WTC11 (cell line): ENCODE data around the gene ARHGEF33. TPM values are rescaled to one million over a fixed set of nuclear protein-coding genes. Genes with fewer than 3 reads are reported as not detected.

Experiments used
- ATAC-seq: fragments of 200-7000 bp; cut with Tn5 transposase; 2 replicates; pipeline ENCODE4 v1.10.0; 2021; ENCODE audit warnings: mild to moderate bottlenecking, moderate library complexity
- CTCF ChIA-PET: fragments of 300-600 bp; sonication (Branson Sonifier 250); formaldehyde crosslinking; loops from one replicate; lab custom pipeline; 2021; ENCODE audit warnings: antibody characterized with exemption; lab: Charles Lee
- POLR2A ChIA-PET: fragments of 350-600 bp; sonication (Branson Sonifier 250); formaldehyde crosslinking; loops from one replicate; lab custom pipeline; 2021; ENCODE audit warnings: antibody characterized with exemption; lab: Charles Lee
- DNase-seq: peaks from one replicate; pipeline ENCODE4 v3.0.0; 2021; ENCODE audit warnings: low spot score
- H3K27ac Mint-ChIP-seq: 2 replicates; pipeline ENCODE4 v1.8.0; 2021; ENCODE audit warnings: mixed read lengths
- H3K27me3 Mint-ChIP-seq: 2 replicates; pipeline ENCODE4 v1.8.0; 2021; ENCODE audit warnings: low read depth, mild to moderate bottlenecking, moderate library complexity, mixed read lengths
- H3K36me3 Mint-ChIP-seq: 2 replicates; pipeline ENCODE4 v1.8.0; 2021; ENCODE audit warnings: mixed read lengths
- H3K4me1 Mint-ChIP-seq: 2 replicates; pipeline ENCODE4 v1.8.0; 2022; ENCODE audit warnings: mixed read lengths
- H3K4me3 Mint-ChIP-seq: 2 replicates; pipeline ENCODE4 v1.8.0; 2021; ENCODE audit warnings: mild to moderate bottlenecking, moderate library complexity, mixed read lengths
- H3K9me3 Mint-ChIP-seq: 2 replicates; pipeline ENCODE4 v1.8.0; 2021; ENCODE audit warnings: mixed read lengths
- ATF1 ChIP-seq: sonication (generic); formaldehyde crosslinking; IDR thresholded peaks from 2 replicates; pipeline ENCODE4 v1.8.1; 2023; ENCODE audit warnings: mild to moderate bottlenecking, moderate library complexity, missing genetic modification reagents
- E2F4 ChIP-seq: sonication (generic); formaldehyde crosslinking; IDR thresholded peaks from 2 replicates; pipeline ENCODE4 v1.8.1; 2022; ENCODE audit warnings: low read depth, mild to moderate bottlenecking, moderate library complexity, missing genetic modification reagents, borderline replicate concordance
- E2F5 ChIP-seq: sonication (generic); formaldehyde crosslinking; IDR thresholded peaks from 2 replicates; pipeline ENCODE4 v1.8.1; 2022; ENCODE audit warnings: mild to moderate bottlenecking, moderate library complexity, missing genetic modification reagents
- ERG ChIP-seq: fragments of 250-450 bp; sonication (Bioruptor Pico); IDR thresholded peaks from 2 replicates; pipeline ENCODE4 v1.8.0; 2021; ENCODE audit warnings: mild to moderate bottlenecking
- ESRRA ChIP-seq: sonication (generic); formaldehyde crosslinking; IDR thresholded peaks from 2 replicates; pipeline ENCODE4 v1.8.1; 2022; ENCODE audit warnings: mild to moderate bottlenecking, missing genetic modification reagents, borderline replicate concordance
- GTF2I ChIP-seq: fragments of 250-450 bp; sonication (Bioruptor Pico); conservative IDR thresholded peaks from 2 replicates; pipeline ENCODE4 v1.4.0; 2021; ENCODE audit warnings: mild to moderate bottlenecking
- MXD4 ChIP-seq: fragments of 250-450 bp; sonication (Bioruptor Pico); IDR thresholded peaks from 2 replicates; pipeline ENCODE4 v1.8.0; 2021; ENCODE audit warnings: mild to moderate bottlenecking, moderate library complexity, borderline replicate concordance
- NFATC4 ChIP-seq: fragments of 250-450 bp; sonication (Bioruptor Pico); IDR thresholded peaks from 2 replicates; pipeline ENCODE4 v1.9.0; 2021; ENCODE audit warnings: mild to moderate bottlenecking
- NFYB ChIP-seq: sonication (generic); formaldehyde crosslinking; conservative IDR thresholded peaks from 2 replicates; pipeline ENCODE4 v1.8.0; 2022; ENCODE audit warnings: low read depth, missing genetic modification reagents
- RORB ChIP-seq: fragments of 250-450 bp; sonication (Bioruptor Pico); IDR thresholded peaks from 2 replicates; pipeline ENCODE4 v1.9.0; 2021; ENCODE audit warnings: mild to moderate bottlenecking
- SOX15 ChIP-seq: fragments of 250-450 bp; sonication (Bioruptor Pico); IDR thresholded peaks from 2 replicates; pipeline ENCODE4 v1.9.0; 2021; ENCODE audit warnings: mild to moderate bottlenecking
- SP1 ChIP-seq: sonication (generic); formaldehyde crosslinking; conservative IDR thresholded peaks from 2 replicates; pipeline ENCODE4 v1.8.1; 2022; ENCODE audit warnings: missing genetic modification reagents
- ZNF219 ChIP-seq: sonication (generic); formaldehyde crosslinking; IDR thresholded peaks from 2 replicates; pipeline ENCODE4 v1.8.0; 2023; ENCODE audit warnings: missing genetic modification reagents, mild to moderate bottlenecking, borderline replicate concordance
- ZNF263 ChIP-seq: sonication (generic); formaldehyde crosslinking; IDR thresholded peaks from 2 replicates; pipeline ENCODE4 v1.8.1; 2022; ENCODE audit warnings: low read depth, mild to moderate bottlenecking, moderate library complexity, missing genetic modification reagents
- ZNF281 ChIP-seq: sonication (generic); formaldehyde crosslinking; IDR thresholded peaks from 2 replicates; pipeline ENCODE4 v1.8.0; 2023; ENCODE audit warnings: mild to moderate bottlenecking, missing genetic modification reagents
- ZSCAN18 ChIP-seq: fragments of 250-450 bp; sonication (Bioruptor Pico); IDR thresholded peaks from 2 replicates; pipeline ENCODE4 v2.1.2; 2022; ENCODE audit warnings: mild to moderate bottlenecking, moderate library complexity
- total RNA-seq: library from RNA; stranded (reverse); gene quantifications from 3 replicates; pipeline ENCODE4 v1.2.3, GENCODE V29; 2021
- TF ChIP-seq, protein P1 (sequence below): sonication (generic); formaldehyde crosslinking; IDR thresholded peaks from 2 replicates; pipeline ENCODE4 v1.8.1; 2023; ENCODE audit warnings: mild to moderate bottlenecking, missing genetic modification reagents
- TF ChIP-seq, protein P2 (sequence below): sonication (generic); formaldehyde crosslinking; IDR thresholded peaks from 2 replicates; pipeline ENCODE4 v1.8.1; 2023; ENCODE audit warnings: mild to moderate bottlenecking, missing genetic modification reagents, borderline replicate concordance

Gene ARHGEF33
- total RNA-seq, 1 experiment from 2014 or later = 0.42 TPM

- CTCF ChIA-PET = no interaction called here
- Mint-ChIP-seq H3K9me3 (no peaks in the 10 kb centered on the region), H3K4me3 (no peak overlapping the region), H3K36me3 (peaks cover 36% of the 10 kb centered on the region), H3K4me1 (no peaks in the 10 kb centered on the region), H3K27me3 (no peaks in the 10 kb centered on the region), H3K27ac (no peak overlapping the region; the same call in 1 of the 2 replicates)
- TF ChIP-seq ERG = no peak
- TF ChIP-seq SOX15 (CRISPR knock-in tag) = no peak
- TF ChIP-seq ZNF281 = no peak
- TF ChIP-seq, protein P1, sequence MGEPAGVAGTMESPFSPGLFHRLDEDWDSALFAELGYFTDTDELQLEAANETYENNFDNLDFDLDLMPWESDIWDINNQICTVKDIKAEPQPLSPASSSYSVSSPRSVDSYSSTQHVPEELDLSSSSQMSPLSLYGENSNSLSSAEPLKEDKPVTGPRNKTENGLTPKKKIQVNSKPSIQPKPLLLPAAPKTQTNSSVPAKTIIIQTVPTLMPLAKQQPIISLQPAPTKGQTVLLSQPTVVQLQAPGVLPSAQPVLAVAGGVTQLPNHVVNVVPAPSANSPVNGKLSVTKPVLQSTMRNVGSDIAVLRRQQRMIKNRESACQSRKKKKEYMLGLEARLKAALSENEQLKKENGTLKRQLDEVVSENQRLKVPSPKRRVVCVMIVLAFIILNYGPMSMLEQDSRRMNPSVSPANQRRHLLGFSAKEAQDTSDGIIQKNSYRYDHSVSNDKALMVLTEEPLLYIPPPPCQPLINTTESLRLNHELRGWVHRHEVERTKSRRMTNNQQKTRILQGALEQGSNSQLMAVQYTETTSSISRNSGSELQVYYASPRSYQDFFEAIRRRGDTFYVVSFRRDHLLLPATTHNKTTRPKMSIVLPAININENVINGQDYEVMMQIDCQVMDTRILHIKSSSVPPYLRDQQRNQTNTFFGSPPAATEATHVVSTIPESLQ (CRISPR knock-in tag) = no peak
- no peak for TF ChIP-seq E2F4
- no peak for DNase-seq
- POLR2A ChIA-PET = no interaction called here
- ATAC-seq = no peak
Observed at GRCh38 chr2:38863061-38863695, 26.5 kb upstream of the ARHGEF33 start.

DNA sequence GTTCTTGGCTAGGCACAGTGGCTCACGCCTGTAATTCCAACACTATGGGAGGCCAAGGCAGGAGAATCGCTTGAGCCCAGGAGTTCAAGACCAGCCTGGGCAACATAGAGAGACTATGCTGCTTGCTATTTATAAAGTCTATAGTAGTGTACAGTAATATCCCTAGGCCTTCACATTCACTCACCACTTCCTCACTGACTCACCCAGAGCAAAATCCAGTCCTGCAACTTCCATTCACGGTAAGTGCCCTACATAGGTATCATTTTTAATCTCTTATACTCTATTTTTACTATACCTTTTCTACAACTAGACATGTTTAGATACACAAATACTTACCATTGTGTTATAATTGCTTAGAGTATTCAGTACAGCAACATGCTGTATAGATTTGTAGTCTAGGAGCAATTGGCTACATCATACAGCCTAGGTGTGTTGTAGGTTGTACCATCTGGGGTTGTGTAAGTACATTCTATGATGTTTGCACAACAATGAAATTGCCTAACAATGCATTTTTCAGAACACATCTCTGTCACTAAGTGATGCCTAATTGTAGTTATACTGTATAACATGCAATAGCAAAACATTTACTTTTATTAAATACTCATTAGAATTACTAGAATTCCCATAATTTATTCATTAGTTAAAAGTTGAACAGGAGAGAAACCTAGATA is 22.8 kb upstream of the ARHGEF33 start:
- Mint-ChIP-seq H3K27me3 (no peaks in the 10 kb centered on the region), H3K4me1 (no peaks in the 10 kb centered on the region), H3K27ac (no peak overlapping the region), H3K4me3 (no peak overlapping the region), H3K9me3 (peaks cover 9% of the 10 kb centered on the region), H3K36me3 (peaks cover 16% of the 10 kb centered on the region)
- DNase-seq = no peak
- POLR2A ChIA-PET = no interaction called here
- ATAC-seq = no peak
- CTCF ChIA-PET = no interaction called here
- TF ChIP-seq NFYB (no peak), ATF1 (CRISPR knock-in tag) (no peak), SP1 (CRISPR knock-in tag) (no peak), NFATC4 (CRISPR knock-in tag) (no peak), GTF2I (no peak), E2F5 (no peak), RORB (CRISPR knock-in tag) (no peak), ESRRA (CRISPR knock-in tag) (no peak), ZSCAN18 (CRISPR knock-in tag) (no peak), ZNF263 (CRISPR knock-in tag) (no peak), SOX15 (CRISPR knock-in tag) (no peak), ZNF219 (no peak), MXD4 (CRISPR knock-in tag) (no peak)
- TF ChIP-seq, protein P2, sequence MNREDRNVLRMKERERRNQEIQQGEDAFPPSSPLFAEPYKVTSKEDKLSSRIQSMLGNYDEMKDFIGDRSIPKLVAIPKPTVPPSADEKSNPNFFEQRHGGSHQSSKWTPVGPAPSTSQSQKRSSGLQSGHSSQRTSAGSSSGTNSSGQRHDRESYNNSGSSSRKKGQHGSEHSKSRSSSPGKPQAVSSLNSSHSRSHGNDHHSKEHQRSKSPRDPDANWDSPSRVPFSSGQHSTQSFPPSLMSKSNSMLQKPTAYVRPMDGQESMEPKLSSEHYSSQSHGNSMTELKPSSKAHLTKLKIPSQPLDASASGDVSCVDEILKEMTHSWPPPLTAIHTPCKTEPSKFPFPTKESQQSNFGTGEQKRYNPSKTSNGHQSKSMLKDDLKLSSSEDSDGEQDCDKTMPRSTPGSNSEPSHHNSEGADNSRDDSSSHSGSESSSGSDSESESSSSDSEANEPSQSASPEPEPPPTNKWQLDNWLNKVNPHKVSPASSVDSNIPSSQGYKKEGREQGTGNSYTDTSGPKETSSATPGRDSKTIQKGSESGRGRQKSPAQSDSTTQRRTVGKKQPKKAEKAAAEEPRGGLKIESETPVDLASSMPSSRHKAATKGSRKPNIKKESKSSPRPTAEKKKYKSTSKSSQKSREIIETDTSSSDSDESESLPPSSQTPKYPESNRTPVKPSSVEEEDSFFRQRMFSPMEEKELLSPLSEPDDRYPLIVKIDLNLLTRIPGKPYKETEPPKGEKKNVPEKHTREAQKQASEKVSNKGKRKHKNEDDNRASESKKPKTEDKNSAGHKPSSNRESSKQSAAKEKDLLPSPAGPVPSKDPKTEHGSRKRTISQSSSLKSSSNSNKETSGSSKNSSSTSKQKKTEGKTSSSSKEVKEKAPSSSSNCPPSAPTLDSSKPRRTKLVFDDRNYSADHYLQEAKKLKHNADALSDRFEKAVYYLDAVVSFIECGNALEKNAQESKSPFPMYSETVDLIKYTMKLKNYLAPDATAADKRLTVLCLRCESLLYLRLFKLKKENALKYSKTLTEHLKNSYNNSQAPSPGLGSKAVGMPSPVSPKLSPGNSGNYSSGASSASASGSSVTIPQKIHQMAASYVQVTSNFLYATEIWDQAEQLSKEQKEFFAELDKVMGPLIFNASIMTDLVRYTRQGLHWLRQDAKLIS (CRISPR knock-in tag) = no peak
